Activated CD8-positive, alpha-beta memory T cell treated with anti-CD3 and anti-CD28 coated beads for 36 hours (primary cell): ENCODE results near the gene DPP4. TPM values are rescaled to one million over a fixed set of nuclear protein-coding genes. Genes with fewer than 3 reads are reported as not detected.

Experiments
- CTCF ChIA-PET: fragments of 350-600 bp; sonication (Branson Sonifier 250); formaldehyde crosslinking; loops from one replicate; lab custom pipeline; 2021; ENCODE audit warnings: antibody characterized with exemption; lab: Charles Lee
- POLR2A ChIA-PET: fragments of 350-600 bp; sonication (Branson Sonifier 250); formaldehyde crosslinking; loops from one replicate; lab custom pipeline; 2021; ENCODE audit warnings: antibody characterized with exemption; lab: Charles Lee
- total RNA-seq, 2 experiments: library from RNA; stranded (reverse); gene quantifications; one replicate each; pipeline ENCODE4 v1.2.3, GENCODE V29; 2021

Gene DPP4
- 10 to 100 TPM; 24.3 to 25.2 TPM for total RNA-seq

GRCh38 chr2:162073888-162074631 lies at the start of gene DPP4:
Gene DPP4, minus strand, starts transcription at chr2:162074215. Its CDS starts 234 bp downstream, at chr2:162073981.
- ChIA-PET CTCF (interaction anchor here (1.0 kb wide), 2 partner anchors 67 to 100 kb away, joined by 3 read pairs; no protein-coding TSS in a partner anchor), POLR2A (interaction anchor here (0.6 to 1.6 kb wide), 3 partner anchors 15 to 61 kb away, joined by 3 to 4 read pairs (median 3); no protein-coding TSS in a partner anchor)

- ChIA-PET POLR2A (no interaction called here), CTCF (no interaction called here)
These were observed 44.4 kb upstream of the DPP4 start for GRCh38 chr2:162118166-162119031.

GRCh38 chr2:162116352-162116751 lies 42.3 kb upstream of the DPP4 start:
- POLR2A ChIA-PET = no interaction called here
- CTCF ChIA-PET = no interaction called here

GRCh38 chr2:162115076-162115475 lies 41.1 kb upstream of the DPP4 start:
- ChIA-PET POLR2A (no interaction called here), CTCF (no interaction called here)

- CTCF ChIA-PET = no interaction called here
- POLR2A ChIA-PET = no interaction called here
These were observed 40.3 kb upstream of the DPP4 start for GRCh38 chr2:162114271-162114670.

- ChIA-PET POLR2A (no interaction called here), CTCF (no interaction called here)
These were observed 39.8 kb upstream of the DPP4 start for GRCh38 chr2:162113776-162114168.

- ChIA-PET POLR2A (no interaction called here), CTCF (no interaction called here)
These were observed 39.2 kb upstream of the DPP4 start for GRCh38 chr2:162113088-162113775.

GRCh38 chr2:162111958-162112850 lies 38.2 kb upstream of the DPP4 start:
- POLR2A ChIA-PET = no interaction called here

GRCh38 chr2:162107361-162107901 lies 33.4 kb upstream of the DPP4 start:
- ChIA-PET POLR2A (no interaction called here), CTCF (no interaction called here)

More at GRCh38 chr2:162111958-162112850, 38.2 kb upstream of the DPP4 start:
- CTCF ChIA-PET = no interaction called here

- ChIA-PET CTCF (no interaction called here), POLR2A (no interaction called here)
These were observed 32.7 kb upstream of the DPP4 start for GRCh38 chr2:162106746-162107145.

- ChIA-PET CTCF (no interaction called here), POLR2A (no interaction called here)
These were observed 32.1 kb upstream of the DPP4 start for GRCh38 chr2:162106146-162106551.

GRCh38 chr2:162103443-162104009 lies 29.5 kb upstream of the DPP4 start:
- POLR2A ChIA-PET = no interaction called here
- CTCF ChIA-PET = no interaction called here

GRCh38 chr2:162100579-162100978 lies 26.6 kb upstream of the DPP4 start:
- CTCF ChIA-PET = no interaction called here
- POLR2A ChIA-PET = no interaction called here

GRCh38 chr2:162099836-162100235 lies 25.8 kb upstream of the DPP4 start:
- CTCF ChIA-PET = no interaction called here
- POLR2A ChIA-PET = no interaction called here

- POLR2A ChIA-PET = no interaction called here
- CTCF ChIA-PET = no interaction called here
These were observed 18.9 kb upstream of the DPP4 start for GRCh38 chr2:162092658-162093556.

GRCh38 chr2:162092008-162092390 lies 18.0 kb upstream of the DPP4 start:
- POLR2A ChIA-PET = no interaction called here
- CTCF ChIA-PET = no interaction called here

GRCh38 chr2:162091325-162092007 lies 17.5 kb upstream of the DPP4 start:
- ChIA-PET POLR2A (no interaction called here), CTCF (no interaction called here)
